Stomach (tissue), 4 donors: ENCODE data around the gene ZNF227.

Experiments
- CTCF ChIP-seq, 7 experiments: fragments of 450-650 bp in 4 of 7; fragments of 200-600 bp in 3 of 7; sonication (generic) in 3 of 7; IDR thresholded peaks; one replicate each; pipeline ENCODE4 v1.5.1; 2016 to 2019; ENCODE audit warnings: antibody characterized with exemption in 7 of 7, control low read depth in 2 of 7, mild to moderate bottlenecking in 1 of 7
- POLR2AphosphoS5 ChIP-seq, 3 donors: sonication (generic); formaldehyde crosslinking; IDR thresholded peaks; one replicate each; pipeline ENCODE4 v1.6.1; 2016; ENCODE audit warnings: antibody characterized with exemption in 3 of 3

- TF ChIP-seq CTCF (IDR thresholded peaks at IDR 0.05) = no peak
- TF ChIP-seq POLR2AphosphoS5 (IDR thresholded peaks at IDR 0.05) = no peak
Observed at GRCh38 chr19:44258835-44259413, 46.6 kb downstream of the ZNF227 start.
